ENCODE results near the gene MYH6. TPM values are rescaled to one million over a fixed set of nuclear protein-coding genes. Genes with fewer than 3 reads are reported as not detected.
A peak's percentile ranks its signal among the peaks of the same experiment; 100 is the strongest.

MYH6 gene
- total RNA-seq, 1 donor from 2014 or later: 1.6 TPM

- Mint-ChIP-seq H3K4me3 (ENCODE audit: unreplicated experiment) (no peak overlapping the region), H3K9me3 (ENCODE audit: unreplicated experiment) (no peaks in the 10 kb centered on the region), H3K27ac (ENCODE audit: unreplicated experiment) (no peak overlapping the region), H3K27me3 (ENCODE audit: unreplicated experiment) (peaks cover 24% of the 10 kb centered on the region), H3K36me3 (ENCODE audit: low read depth, unreplicated experiment) (peaks cover 7% of the 10 kb centered on the region), H3K4me1 (ENCODE audit: unreplicated experiment) (peaks cover 23% of the 10 kb centered on the region)
- no peak for DNase-seq (ENCODE audit: low spot score)
- TF ChIP-seq CTCF (IDR thresholded peaks at IDR 0.05; ENCODE audit: unreplicated experiment): no peak
Measured at GRCh38 chr14:23406725-23407355, 1.2 kb downstream of the MYH6 start.

- H3K4me3 Mint-ChIP-seq (ENCODE audit: unreplicated experiment): no peak overlapping the region
- peaks cover 21% of the 10 kb centered on the region for H3K27me3 Mint-ChIP-seq (ENCODE audit: unreplicated experiment)
- H3K27ac Mint-ChIP-seq (ENCODE audit: unreplicated experiment): no peak overlapping the region
- no peak for TF ChIP-seq CTCF (IDR thresholded peaks at IDR 0.05; ENCODE audit: unreplicated experiment)
- H3K9me3 Mint-ChIP-seq (ENCODE audit: unreplicated experiment): no peaks in the 10 kb centered on the region
- peaks cover 17% of the 10 kb centered on the region for H3K4me1 Mint-ChIP-seq (ENCODE audit: unreplicated experiment)
- no peak for DNase-seq (ENCODE audit: low spot score)
- peaks cover 7% of the 10 kb centered on the region for H3K36me3 Mint-ChIP-seq (ENCODE audit: low read depth, unreplicated experiment)
Measured at GRCh38 chr14:23406244-23406643, 1.8 kb downstream of the MYH6 start.

GRCh38 chr14:23405516-23406025 lies 2.5 kb downstream of the MYH6 start:
- no peak for TF ChIP-seq CTCF (IDR thresholded peaks at IDR 0.05; ENCODE audit: unreplicated experiment)
- Mint-ChIP-seq H3K27ac (ENCODE audit: unreplicated experiment) (no peak overlapping the region), H3K36me3 (ENCODE audit: low read depth, unreplicated experiment) (peaks cover 5% of the 10 kb centered on the region), H3K4me1 (ENCODE audit: unreplicated experiment) (peaks cover 11% of the 10 kb centered on the region), H3K27me3 (ENCODE audit: unreplicated experiment) (peaks cover 20% of the 10 kb centered on the region), H3K9me3 (ENCODE audit: unreplicated experiment) (no peaks in the 10 kb centered on the region), H3K4me3 (ENCODE audit: unreplicated experiment) (no peak overlapping the region)
- DNase-seq (ENCODE audit: low spot score): no peak

GRCh38 chr14:23405096-23405495 lies 3.0 kb downstream of the MYH6 start:
- H3K4me3 Mint-ChIP-seq (ENCODE audit: unreplicated experiment): no peak overlapping the region
- H3K36me3 Mint-ChIP-seq (ENCODE audit: low read depth, unreplicated experiment): peaks cover 3% of the 10 kb centered on the region
- H3K9me3 Mint-ChIP-seq (ENCODE audit: unreplicated experiment): no peaks in the 10 kb centered on the region
- H3K4me1 Mint-ChIP-seq (ENCODE audit: unreplicated experiment): peaks cover 7% of the 10 kb centered on the region
- no peak for DNase-seq (ENCODE audit: low spot score)
- H3K27me3 Mint-ChIP-seq (ENCODE audit: unreplicated experiment): peaks cover 16% of the 10 kb centered on the region
- no peak for TF ChIP-seq CTCF (IDR thresholded peaks at IDR 0.05; ENCODE audit: unreplicated experiment)
- H3K27ac Mint-ChIP-seq (ENCODE audit: unreplicated experiment): peak overlapping the region; percentile 3

- Mint-ChIP-seq H3K4me1 (ENCODE audit: unreplicated experiment) (peaks cover 7% of the 10 kb centered on the region), H3K36me3 (ENCODE audit: low read depth, unreplicated experiment) (peaks cover 3% of the 10 kb centered on the region), H3K27me3 (ENCODE audit: unreplicated experiment) (peaks cover 15% of the 10 kb centered on the region), H3K9me3 (ENCODE audit: unreplicated experiment) (no peaks in the 10 kb centered on the region), H3K27ac (ENCODE audit: unreplicated experiment) (peak overlapping the region; percentile 3), H3K4me3 (ENCODE audit: unreplicated experiment) (no peak overlapping the region)
- DNase-seq (ENCODE audit: low spot score): no peak
- no peak for TF ChIP-seq CTCF (IDR thresholded peaks at IDR 0.05; ENCODE audit: unreplicated experiment)
Measured at GRCh38 chr14:23404331-23404900, 3.7 kb downstream of the MYH6 start.
